ENCODE measurements around the gene RFTN1.

Gene RFTN1, protein sequence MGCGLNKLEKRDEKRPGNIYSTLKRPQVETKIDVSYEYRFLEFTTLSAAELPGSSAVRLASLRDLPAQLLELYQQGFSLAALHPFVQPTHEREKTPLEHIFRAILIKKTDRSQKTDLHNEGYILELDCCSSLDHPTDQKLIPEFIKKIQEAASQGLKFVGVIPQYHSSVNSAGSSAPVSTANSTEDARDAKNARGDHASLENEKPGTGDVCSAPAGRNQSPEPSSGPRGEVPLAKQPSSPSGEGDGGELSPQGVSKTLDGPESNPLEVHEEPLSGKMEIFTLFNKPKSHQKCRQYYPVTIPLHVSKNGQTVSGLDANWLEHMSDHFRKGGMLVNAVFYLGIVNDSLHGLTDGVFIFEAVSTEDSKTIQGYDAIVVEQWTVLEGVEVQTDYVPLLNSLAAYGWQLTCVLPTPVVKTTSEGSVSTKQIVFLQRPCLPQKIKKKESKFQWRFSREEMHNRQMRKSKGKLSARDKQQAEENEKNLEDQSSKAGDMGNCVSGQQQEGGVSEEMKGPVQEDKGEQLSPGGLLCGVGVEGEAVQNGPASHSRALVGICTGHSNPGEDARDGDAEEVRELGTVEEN

DNA sequence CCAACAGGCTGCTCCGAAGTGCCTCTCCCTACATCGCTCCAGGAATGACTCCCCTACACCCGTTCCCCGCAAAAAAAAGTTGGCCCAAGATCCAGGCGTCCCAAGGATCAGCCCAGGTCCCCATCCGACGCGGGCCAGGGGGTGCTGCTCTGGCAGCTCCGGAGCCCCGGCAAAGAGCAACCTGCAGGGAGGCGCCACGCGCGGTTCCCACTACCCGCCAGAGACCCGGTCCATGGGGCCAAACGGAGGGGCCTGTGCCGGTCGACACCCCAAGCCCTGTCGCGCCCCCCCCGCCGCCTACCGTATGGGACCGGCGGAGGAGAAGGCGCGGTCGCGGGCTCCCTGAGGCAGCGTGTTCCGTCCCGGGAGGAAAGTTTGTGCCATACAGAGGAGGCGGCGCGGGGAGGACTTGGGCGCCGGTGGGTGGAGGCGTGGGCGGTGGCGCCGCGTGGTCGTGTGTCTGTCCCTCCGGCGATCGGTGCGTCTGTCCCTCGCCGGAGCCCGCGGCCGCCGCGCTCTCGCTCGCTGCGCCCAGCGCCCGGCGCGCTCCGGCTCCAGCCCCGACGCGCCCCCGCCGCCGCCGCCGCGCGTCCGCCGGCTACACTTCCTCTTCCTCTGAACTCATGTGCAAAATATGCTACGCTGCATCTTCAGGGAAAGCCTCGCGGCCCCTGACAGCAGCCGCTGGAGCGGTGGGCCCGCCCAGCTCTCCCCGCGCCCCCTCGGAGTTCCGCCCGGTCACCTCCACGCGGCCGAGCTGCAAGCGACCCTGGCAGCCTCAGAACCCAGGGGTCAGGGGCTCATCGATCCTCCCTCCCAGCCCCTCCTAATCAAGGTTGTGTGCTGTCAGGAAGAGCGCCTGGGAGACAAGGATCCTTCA is at the start of gene RFTN1:
TSS of gene RFTN1 (minus strand) at position 559 of the 880 bp plus-strand sequence. CDS start 19,830 bp downstream, outside the sequence.
- TF ChIP-seq, protein P1, sequence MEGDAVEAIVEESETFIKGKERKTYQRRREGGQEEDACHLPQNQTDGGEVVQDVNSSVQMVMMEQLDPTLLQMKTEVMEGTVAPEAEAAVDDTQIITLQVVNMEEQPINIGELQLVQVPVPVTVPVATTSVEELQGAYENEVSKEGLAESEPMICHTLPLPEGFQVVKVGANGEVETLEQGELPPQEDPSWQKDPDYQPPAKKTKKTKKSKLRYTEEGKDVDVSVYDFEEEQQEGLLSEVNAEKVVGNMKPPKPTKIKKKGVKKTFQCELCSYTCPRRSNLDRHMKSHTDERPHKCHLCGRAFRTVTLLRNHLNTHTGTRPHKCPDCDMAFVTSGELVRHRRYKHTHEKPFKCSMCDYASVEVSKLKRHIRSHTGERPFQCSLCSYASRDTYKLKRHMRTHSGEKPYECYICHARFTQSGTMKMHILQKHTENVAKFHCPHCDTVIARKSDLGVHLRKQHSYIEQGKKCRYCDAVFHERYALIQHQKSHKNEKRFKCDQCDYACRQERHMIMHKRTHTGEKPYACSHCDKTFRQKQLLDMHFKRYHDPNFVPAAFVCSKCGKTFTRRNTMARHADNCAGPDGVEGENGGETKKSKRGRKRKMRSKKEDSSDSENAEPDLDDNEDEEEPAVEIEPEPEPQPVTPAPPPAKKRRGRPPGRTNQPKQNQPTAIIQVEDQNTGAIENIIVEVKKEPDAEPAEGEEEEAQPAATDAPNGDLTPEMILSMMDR (IDR thresholded peaks at IDR 0.05; ENCODE audit: low read depth, low read length): no peak
- H3K4me3 ChIP-seq (replicated peaks in 1 of 2; ENCODE audit: low read depth in 2 of 2, low read length in 2 of 2): peak within 1 kb of the TSS; percentile 90 to 96
- DNase-seq (ENCODE audit: low read depth in 2 of 2): peak; percentile 65 to 68

DNA sequence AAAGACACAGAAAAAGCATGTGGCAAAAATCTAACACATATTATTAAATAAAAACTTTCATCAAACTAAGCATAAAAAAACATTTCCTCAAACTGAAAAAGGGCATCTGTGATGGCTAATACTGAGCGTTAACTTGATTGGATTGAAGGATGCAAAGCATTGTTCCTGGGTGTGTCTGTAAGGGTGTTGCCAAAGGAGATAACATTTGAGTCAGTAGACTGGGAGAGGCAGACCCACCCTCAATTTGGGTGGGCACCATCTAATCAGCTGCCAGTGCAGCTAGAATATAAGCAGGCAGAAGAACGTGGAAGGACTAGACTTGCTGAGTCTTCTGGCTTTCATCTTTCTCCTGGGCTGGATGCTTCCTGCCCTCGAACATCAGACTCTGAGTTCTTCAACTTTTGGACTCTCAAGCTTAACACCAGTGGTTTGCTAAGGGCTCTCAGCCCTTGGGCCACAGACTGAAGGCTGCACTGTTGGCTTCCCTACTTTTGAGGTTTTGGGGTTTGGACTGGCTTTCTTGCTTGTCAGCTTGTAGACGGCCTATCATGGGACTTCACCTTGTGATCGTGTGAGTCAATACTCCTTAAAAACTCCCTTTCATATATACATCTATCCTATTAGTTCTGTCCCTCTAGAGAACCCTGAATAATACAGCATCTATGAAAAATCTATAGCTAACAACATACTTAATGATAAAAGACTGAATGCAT is 46.3 kb upstream of the RFTN1 start:
- no peak for DNase-seq (ENCODE audit: low read depth in 2 of 2)
- TF ChIP-seq, protein P1 (IDR thresholded peaks at IDR 0.05; ENCODE audit: low read depth, low read length): no peak
- H3K4me3 ChIP-seq (replicated peaks in 1 of 2; ENCODE audit: low read depth in 2 of 2, low read length in 2 of 2): no peak overlapping the region

GRCh38 chr3:16554126-16554525 is 40.6 kb upstream of the RFTN1 start:
- TF ChIP-seq, protein P1 (IDR thresholded peaks at IDR 0.05; ENCODE audit: low read depth, low read length): no peak
- no peak overlapping the region for H3K4me3 ChIP-seq (replicated peaks in 1 of 2; ENCODE audit: low read depth in 2 of 2, low read length in 2 of 2)
- DNase-seq (ENCODE audit: low read depth in 2 of 2): no peak

- DNase-seq (ENCODE audit: low read depth in 2 of 2): no peak
- TF ChIP-seq, protein P1 (IDR thresholded peaks at IDR 0.05; ENCODE audit: low read depth, low read length): no peak
- H3K4me3 ChIP-seq (replicated peaks in 1 of 2; ENCODE audit: low read depth in 2 of 2, low read length in 2 of 2): no peak overlapping the region
These were observed 39.3 kb upstream of the RFTN1 start for GRCh38 chr3:16552757-16553156.

DNA sequence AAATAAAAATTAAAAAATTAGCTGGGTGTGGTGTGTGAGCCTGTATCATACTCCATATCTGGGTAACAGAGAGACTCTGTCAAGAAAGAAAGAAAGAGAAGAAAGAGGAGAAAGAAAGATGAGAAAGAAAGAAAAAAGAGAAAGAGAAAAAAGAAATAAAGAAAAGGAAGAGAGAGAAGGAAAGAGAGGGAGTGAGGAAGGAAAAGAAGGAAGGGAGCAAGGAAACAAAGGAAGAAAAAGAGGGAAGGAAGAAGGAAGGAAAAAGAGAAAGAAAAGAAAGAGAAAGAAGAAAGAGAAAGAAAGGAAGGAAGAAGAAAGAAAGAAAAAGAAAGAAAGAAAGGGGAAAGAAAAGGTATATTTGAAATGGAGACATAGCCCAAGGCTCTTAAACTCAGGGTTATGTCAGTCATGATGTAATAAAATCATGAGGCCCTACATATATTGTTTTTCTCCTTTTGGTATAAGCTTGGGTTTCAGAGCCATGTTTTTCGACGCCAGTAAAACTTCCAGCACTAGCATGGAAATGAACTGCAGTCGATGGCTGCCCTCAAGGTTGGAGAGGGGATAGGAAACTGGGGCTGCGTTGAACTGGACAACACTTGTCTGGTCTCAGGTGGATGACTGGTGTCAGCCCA is 38.0 kb upstream of the RFTN1 start:
- H3K4me3 ChIP-seq (replicated peaks in 1 of 2; ENCODE audit: low read depth in 2 of 2, low read length in 2 of 2): no peak overlapping the region
- TF ChIP-seq, protein P1 (IDR thresholded peaks at IDR 0.05; ENCODE audit: low read depth, low read length): no peak
- no peak for DNase-seq (ENCODE audit: low read depth in 2 of 2)
